ENCODE results near the gene MEIKIN.

- TF ChIP-seq CTCF (IDR thresholded peaks at IDR 0.05) (no peak), POLR2A (IDR thresholded peaks at IDR 0.05) (no peak)
These were observed 124.2 kb downstream of the MEIKIN start for GRCh38 chr5:131821221-131821620.

Measured in ovary (tissue), 3 donors.